HUES64 (cell line): ENCODE results near the gene PDGFD.

Experiments
- H3K27ac ChIP-seq: 2 replicates; pipeline ENCODE4 v1.7.0; 2013; ENCODE audit warnings: low read depth, low read length, inconsistent platforms
- H3K27me3 ChIP-seq: 2 replicates; pipeline ENCODE4 v1.6.1; 2013; ENCODE audit warnings: mild to moderate bottlenecking, low read length; ENCODE audit not compliant: insufficient read depth
- H3K36me3 ChIP-seq: 2 replicates; pipeline ENCODE4 v1.6.1; 2013; ENCODE audit warnings: mild to moderate bottlenecking, low read length; ENCODE audit not compliant: insufficient read depth
- H3K4me1 ChIP-seq: 2 replicates; pipeline ENCODE4 v1.6.1; 2013; ENCODE audit warnings: mild to moderate bottlenecking, low read length, moderate library complexity; ENCODE audit not compliant: insufficient read depth
- H3K4me3 ChIP-seq: 2 replicates; pipeline ENCODE4 v1.5.1; 2013; ENCODE audit warnings: mild to moderate bottlenecking, low read length, moderate library complexity
- H3K9ac ChIP-seq: 2 replicates; pipeline ENCODE4 v1.6.1; 2013; ENCODE audit warnings: mild to moderate bottlenecking, low read depth, low read length
- H3K9me3 ChIP-seq: 2 replicates; pipeline ENCODE4 v1.6.1; 2013; ENCODE audit warnings: low read depth, low read length; ENCODE audit not compliant: insufficient read depth
- WGBS: fragments of 150-250, 120-280 bp; methylation state at CpG from one replicate; pipeline ENCODE4 v1.1.7; 2013; ENCODE audit warnings: missing lambda C conversion rate; 5-methylcytosine and 5-hydroxymethylcytosine counted together

PDGFD gene

DNA sequence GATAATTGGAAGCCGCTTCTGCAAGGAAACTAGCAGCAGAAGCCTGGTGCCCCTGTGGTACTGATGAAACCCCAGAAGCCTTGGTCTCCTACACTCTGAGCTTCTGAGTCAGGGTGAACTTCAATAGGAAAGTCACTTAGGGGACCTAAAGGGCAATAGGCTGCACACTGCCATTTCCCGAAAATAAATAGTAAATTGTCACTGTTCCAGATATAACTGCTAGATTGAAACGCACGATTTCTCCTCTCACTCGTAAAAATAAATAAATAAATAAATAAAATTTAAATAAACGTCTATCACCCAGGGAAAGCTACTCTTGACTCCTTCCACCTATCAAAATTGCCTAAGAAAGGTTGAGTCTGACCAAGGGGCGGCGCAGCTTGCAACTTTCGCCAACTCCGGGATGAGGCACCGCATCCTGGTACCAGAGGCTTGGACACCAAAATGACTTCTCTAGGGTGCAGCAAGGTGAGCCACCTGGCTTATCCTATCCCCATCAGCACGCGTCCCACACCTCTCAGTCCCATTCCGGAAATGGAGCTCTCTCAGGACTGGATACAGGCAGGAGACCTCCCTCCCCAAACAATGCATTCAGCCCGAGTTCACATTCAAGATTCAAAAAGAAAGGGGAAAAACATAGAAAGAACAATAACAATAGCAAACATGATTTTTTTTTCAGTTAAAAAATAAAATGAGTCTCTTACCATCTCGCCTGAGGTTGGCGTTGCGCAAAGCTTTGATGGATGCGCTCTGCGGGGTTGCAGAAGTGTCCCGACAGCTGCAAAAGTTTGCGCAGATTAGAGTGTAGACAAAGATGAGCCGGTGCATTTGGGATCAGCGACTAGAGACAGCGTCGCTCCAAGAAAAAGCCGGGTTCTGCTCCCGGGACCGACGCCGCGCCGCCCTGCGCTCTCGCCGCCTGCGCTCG, 583 bp downstream of the PDGFD start:
- 4% methylated on average over 34 of the region's 38 CpGs for WGBS

DNA sequence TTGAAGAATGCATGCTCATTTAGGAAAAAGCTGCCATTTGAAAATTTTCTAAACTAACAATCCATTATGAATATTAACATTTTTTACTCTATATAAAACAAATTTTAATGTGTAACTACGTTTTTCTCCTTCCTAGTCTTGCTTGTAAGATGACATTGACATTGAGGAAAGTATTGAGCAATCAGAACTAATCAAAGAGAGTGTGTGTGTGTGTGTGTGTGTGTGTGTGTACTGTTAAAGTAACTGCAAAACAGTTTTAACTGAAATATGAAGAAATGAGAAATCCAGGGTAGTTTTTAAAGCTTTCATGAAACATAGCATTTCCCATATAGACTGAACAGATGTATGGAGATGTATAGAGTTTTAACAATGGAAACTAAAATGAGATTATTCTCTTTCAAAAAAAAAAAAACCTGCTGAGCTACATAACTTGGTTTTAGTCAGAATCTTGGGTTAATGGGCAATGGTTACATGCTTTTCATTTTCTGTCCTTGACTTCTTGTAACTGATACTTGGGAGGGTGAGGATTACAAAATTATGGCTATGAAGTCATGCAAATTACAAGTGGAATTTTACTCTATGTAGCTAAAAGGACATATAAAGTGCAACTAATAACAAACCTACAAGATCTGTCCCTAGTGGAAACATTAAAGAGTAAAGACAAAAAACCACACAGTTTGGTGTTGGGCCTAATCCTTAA, 2.0 kb downstream of the PDGFD start:
- no peaks in the 10 kb centered on the region for H3K36me3 ChIP-seq
- H3K9ac ChIP-seq: no peak overlapping the region
- no peak overlapping the region for H3K4me3 ChIP-seq
- H3K27ac ChIP-seq: no peak overlapping the region
- H3K9me3 ChIP-seq: no peaks in the 10 kb centered on the region
- H3K27me3 ChIP-seq: no peaks in the 10 kb centered on the region
- H3K4me1 ChIP-seq: peaks cover 8% of the 10 kb centered on the region; the same call in 1 of the 2 replicates
- WGBS: 83% methylated on average over 1 of the region's 1 CpG

More for the DNA sequence above, 583 bp downstream of the PDGFD start:
- Histone ChIP-seq H3K36me3 (no peaks in the 10 kb centered on the region), H3K9ac (peak overlapping the region; percentile 46), H3K9me3 (no peaks in the 10 kb centered on the region), H3K4me3 (peak overlapping the region; percentile 77), H3K27ac (peak overlapping the region; percentile 59; the same call in 1 of the 2 replicates), H3K4me1 (peaks cover 8% of the 10 kb centered on the region; the same call in 1 of the 2 replicates), H3K27me3 (no peaks in the 10 kb centered on the region)

DNA sequence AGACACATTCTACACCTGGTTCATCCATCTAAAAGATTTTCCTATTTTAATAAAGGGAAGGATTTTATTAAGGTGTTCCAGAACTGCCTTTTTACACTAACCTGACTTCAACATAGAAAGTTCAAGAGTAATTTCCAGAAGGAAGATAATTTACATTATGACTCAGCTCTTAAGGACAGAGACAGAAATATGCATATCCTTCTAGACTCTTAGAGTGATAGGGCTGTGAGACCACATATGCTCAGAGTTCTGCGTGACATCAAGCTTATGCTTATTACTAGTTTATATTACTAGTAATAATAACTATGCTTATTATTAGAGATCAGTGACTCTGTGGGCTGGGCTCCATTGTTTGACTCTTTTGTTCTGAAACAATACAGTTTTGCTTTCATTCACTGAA, 4.6 kb downstream of the PDGFD start:
- H3K27ac ChIP-seq: no peak overlapping the region
- H3K4me1 ChIP-seq: 0 out of 2 replicates have a peak, but pooled peaks cover 4% of the 10 kb centered on the region
- no peak overlapping the region for H3K4me3 ChIP-seq
- no peaks in the 10 kb centered on the region for H3K27me3 ChIP-seq
- no peaks in the 10 kb centered on the region for H3K9me3 ChIP-seq
- no CpG with 5 or more reads among the region's 1 CpG for WGBS
- no peak overlapping the region for H3K9ac ChIP-seq
- H3K36me3 ChIP-seq: no peaks in the 10 kb centered on the region

DNA sequence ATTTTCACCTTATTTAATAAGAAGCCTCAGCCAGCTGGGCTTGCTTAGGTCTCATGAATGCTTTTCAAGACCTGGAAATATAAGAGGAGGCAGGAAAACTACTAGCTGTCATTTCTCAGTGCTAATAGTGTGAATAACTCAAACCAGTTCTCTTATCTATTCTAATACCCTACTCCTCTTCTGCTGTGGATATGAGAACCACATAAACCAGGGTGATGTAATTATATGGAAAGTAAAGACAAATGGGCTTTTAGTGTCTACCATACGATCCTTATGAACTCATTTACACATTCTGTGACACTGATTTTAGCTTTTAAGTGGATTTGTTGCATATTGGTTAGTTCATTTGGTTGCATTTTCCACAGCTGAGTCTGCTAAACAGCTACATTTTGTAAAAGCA, 8.6 kb downstream of the PDGFD start:
- WGBS: 89% methylated on average over 1 of the region's 1 CpG
- Histone ChIP-seq H3K27me3 (no peaks in the 10 kb centered on the region), H3K27ac (no peak overlapping the region), H3K4me3 (no peak overlapping the region), H3K9ac (no peak overlapping the region), H3K9me3 (no peaks in the 10 kb centered on the region), H3K4me1 (0 out of 2 replicates have a peak, but pooled peaks cover 9% of the 10 kb centered on the region), H3K36me3 (no peaks in the 10 kb centered on the region)

DNA sequence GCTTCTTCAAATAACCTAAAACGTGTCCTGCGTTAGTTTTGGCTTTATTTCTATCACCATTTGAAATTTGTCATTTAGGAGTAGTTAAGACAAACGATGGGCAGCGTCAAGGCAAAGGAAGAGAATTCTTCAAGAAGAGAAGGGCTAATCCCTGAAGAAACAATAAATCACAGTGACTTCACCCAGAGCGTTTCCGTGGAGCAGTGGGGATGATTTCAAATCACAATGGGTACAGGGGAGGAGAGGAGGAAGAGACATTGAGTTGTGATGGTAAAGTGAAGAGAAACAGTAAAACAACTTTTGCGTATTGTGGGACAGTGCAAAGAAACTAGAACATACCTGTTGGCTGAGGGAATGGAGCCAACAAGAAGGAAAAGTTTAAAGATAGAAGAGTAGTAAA, 9.7 kb downstream of the PDGFD start:
- no peak overlapping the region for H3K9ac ChIP-seq
- no peaks in the 10 kb centered on the region for H3K36me3 ChIP-seq
- H3K4me1 ChIP-seq: 0 out of 2 replicates have a peak, but pooled peaks cover 9% of the 10 kb centered on the region
- no peaks in the 10 kb centered on the region for H3K9me3 ChIP-seq
- no peak overlapping the region for H3K4me3 ChIP-seq
- H3K27ac ChIP-seq: no peak overlapping the region
- H3K27me3 ChIP-seq: no peaks in the 10 kb centered on the region
- 74% methylated on average over 7 of the region's 7 CpGs for WGBS

DNA sequence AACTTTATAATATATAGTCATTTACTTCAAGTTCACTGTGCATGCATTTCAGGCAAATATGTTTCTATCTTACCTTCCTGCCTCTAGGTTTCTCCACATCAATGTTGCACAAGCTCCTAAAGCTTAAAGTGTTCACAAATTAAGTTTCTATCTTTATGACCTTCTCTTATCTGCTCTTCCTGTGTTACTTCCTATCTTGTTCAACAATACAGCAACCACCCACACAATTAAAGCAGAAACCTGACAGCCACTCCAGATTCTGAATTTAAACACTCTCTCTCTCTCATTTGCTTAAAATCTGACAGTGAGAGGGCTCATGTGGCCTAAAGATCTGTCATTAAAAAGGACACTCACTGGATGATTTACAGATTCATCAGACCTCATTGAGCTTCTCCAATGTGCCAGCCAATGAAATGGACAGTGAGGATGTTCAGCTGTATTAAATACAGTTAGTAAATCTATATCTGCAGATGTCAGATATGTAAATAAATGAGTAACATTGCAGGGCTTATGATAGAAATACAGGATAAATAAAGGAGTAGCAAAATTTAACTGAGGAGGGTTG, 10.9 kb downstream of the PDGFD start:
- H3K36me3 ChIP-seq: no peaks in the 10 kb centered on the region
- H3K27ac ChIP-seq: no peak overlapping the region
- no peaks in the 10 kb centered on the region for H3K27me3 ChIP-seq
- H3K9me3 ChIP-seq: no peaks in the 10 kb centered on the region
- no peak overlapping the region for H3K9ac ChIP-seq
- no peak overlapping the region for H3K4me3 ChIP-seq
- 0 out of 2 replicates have a peak, but pooled peaks cover 9% of the 10 kb centered on the region for H3K4me1 ChIP-seq

DNA sequence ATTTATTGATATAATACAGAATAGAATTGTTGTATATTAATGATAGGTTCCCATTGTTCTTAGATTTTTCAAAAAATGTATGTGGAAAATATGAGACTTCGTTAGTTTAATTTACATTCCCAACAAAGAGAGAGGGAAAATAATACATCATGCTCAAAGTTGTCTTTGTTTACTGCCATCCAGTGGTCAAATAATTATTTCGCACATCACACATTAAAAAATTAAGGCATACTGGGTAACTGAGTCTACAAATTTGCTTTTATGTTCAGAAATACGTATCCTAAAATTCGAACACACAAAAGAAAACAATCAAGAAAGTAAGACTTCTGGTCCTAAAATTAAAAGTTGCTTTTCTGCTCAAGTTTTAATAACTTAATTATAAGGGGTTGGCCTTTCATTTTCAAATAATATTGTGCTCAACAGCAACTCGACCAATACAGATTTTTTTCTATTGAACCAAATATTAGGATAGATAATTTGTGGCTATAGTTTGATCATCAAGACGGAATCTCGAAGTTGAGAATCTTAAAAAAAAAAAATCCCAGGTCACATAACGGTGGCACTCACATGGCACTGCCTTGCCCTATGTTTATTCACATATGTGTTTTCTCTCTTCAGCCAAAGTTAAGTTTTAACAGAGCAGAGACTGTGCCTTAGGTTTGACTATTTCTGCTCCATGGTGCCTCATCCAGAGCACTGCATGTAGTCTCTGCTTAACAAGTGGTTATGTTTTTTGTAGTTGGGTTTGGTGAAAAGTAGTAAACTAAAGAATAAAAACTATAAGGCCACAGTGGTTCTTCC, 12.3 kb downstream of the PDGFD start:
- Histone ChIP-seq H3K9me3 (no peaks in the 10 kb centered on the region), H3K4me1 (0 out of 2 replicates have a peak, but pooled peaks cover 9% of the 10 kb centered on the region), H3K36me3 (no peaks in the 10 kb centered on the region), H3K9ac (no peak overlapping the region), H3K27me3 (no peaks in the 10 kb centered on the region), H3K4me3 (no peak overlapping the region), H3K27ac (no peak overlapping the region)
- WGBS: 93% methylated on average over 6 of the region's 8 CpGs

DNA sequence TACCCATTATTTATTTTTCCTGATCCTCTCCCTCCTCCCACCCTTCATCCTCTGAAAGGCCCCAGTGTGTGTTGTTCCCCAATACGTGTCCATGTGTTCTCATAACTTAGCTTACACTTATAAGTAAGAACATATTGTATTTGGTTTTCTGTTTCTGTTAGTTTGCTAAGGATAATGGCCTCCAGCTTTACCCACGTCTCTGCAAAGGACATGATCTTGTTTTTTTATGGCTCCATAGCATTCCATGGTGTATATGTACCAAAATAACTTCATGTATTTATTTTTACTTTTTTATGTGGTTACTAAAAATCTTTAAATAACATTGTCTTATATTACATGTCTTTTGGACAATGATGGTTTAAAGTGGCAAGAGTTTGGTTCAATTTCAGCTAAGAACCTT, 15.2 kb downstream of the PDGFD start:
- Histone ChIP-seq H3K4me1 (no peaks in the 10 kb centered on the region), H3K36me3 (no peaks in the 10 kb centered on the region), H3K27ac (no peak overlapping the region), H3K9ac (no peak overlapping the region), H3K9me3 (no peaks in the 10 kb centered on the region), H3K4me3 (no peak overlapping the region), H3K27me3 (no peaks in the 10 kb centered on the region)
- WGBS: 100% methylated on average over 2 of the region's 2 CpGs

DNA sequence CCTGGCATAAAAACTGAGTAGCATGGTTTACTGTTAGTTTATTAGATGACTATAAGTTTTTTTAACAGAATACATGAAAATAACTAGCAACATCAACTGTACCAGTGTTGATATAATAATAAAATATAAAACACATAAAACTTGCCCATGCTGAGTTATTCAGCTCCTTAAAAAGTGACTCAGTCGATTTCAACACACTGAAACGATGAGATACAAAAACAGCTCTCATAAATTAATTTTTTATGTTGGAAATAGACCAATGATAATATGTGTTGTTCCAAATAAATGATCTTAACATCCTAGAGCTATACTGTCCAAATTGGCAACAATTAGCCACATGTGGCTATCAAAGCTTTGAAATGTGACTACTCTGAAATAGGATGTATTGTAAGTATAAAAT, 15.9 kb downstream of the PDGFD start:
- Histone ChIP-seq H3K27ac (no peak overlapping the region), H3K36me3 (no peaks in the 10 kb centered on the region), H3K9me3 (no peaks in the 10 kb centered on the region), H3K27me3 (no peaks in the 10 kb centered on the region), H3K4me3 (no peak overlapping the region), H3K4me1 (no peaks in the 10 kb centered on the region), H3K9ac (no peak overlapping the region)
- WGBS: no CpG with 5 or more reads among the region's 2 CpGs

DNA sequence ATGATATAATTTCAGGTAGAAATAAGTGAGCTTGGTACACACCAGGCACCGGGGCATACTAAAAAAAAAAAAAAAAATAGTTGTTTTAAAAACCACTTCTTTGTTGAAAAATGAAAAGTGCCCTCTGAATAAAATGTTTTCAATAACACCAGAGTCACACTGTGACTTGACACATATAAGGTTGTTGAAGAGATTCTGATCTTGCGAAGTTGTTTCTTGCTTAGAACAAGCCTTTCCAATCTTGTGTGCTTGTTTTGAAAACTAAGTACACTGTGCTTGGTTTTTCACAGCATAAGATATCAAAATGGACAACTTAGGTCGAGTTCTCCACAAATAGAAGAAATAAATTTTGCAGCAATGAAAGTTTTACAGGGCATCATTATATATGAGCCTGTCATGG, 17.0 kb downstream of the PDGFD start:
- no peaks in the 10 kb centered on the region for H3K9me3 ChIP-seq
- H3K4me1 ChIP-seq: no peaks in the 10 kb centered on the region
- no peak overlapping the region for H3K4me3 ChIP-seq
- no peak overlapping the region for H3K9ac ChIP-seq
- no peaks in the 10 kb centered on the region for H3K27me3 ChIP-seq
- H3K27ac ChIP-seq: no peak overlapping the region
- no peaks in the 10 kb centered on the region for H3K36me3 ChIP-seq
- 97% methylated on average over 2 of the region's 3 CpGs for WGBS
